ENCODE measurements around the gene TSPAN6.

TSPAN6 gene

GRCh38 chrX:100599456-100599855 is 37.1 kb downstream of the TSPAN6 start:
- no peak overlapping the region for H3K4me3 ChIP-seq (ENCODE audit: low read depth, low read length)
- no peak for DNase-seq (ENCODE audit: low read depth)
- TF ChIP-seq CTCF (IDR thresholded peaks at IDR 0.05; ENCODE audit: low read depth, low read length, missing control alignments) = no peak
- in situ Hi-C loops (cut with HindIII; ENCODE audit: low sequenced_read_pairs) = no loop called here

- H3K4me3 ChIP-seq (ENCODE audit: low read depth, low read length) = no peak overlapping the region
- in situ Hi-C loops (cut with HindIII; ENCODE audit: low sequenced_read_pairs) = no loop called here
- no peak for TF ChIP-seq CTCF (IDR thresholded peaks at IDR 0.05; ENCODE audit: low read depth, low read length, missing control alignments)
- no peak for DNase-seq (ENCODE audit: low read depth)
Measured at GRCh38 chrX:100596601-100597000, 40.0 kb downstream of the TSPAN6 start.

DNA sequence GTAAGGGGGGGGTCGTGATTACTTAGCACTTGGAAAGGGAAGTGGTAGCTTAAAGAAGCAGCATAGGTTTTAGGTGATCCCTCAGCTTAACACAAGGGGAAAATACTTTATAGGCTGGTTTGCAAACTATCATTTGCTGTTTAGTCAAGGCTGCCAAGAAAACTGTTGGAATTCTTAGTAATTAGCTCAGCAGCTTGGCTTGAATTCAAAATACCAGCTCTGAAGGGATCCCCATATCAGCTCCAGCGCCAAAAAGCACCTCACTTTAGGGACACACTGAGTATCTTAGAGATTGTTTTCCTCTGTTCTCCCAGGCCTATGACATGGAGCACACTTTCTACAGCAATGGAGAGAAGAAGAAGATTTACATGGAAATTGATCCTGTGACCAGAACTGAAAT is 43.0 kb downstream of the TSPAN6 start:
- no peak for DNase-seq (ENCODE audit: low read depth)
- H3K4me3 ChIP-seq (ENCODE audit: low read depth, low read length) = no peak overlapping the region
- in situ Hi-C loops (cut with HindIII; ENCODE audit: low sequenced_read_pairs) = no loop called here
- TF ChIP-seq CTCF (IDR thresholded peaks at IDR 0.05; ENCODE audit: low read depth, low read length, missing control alignments) = no peak

DNA sequence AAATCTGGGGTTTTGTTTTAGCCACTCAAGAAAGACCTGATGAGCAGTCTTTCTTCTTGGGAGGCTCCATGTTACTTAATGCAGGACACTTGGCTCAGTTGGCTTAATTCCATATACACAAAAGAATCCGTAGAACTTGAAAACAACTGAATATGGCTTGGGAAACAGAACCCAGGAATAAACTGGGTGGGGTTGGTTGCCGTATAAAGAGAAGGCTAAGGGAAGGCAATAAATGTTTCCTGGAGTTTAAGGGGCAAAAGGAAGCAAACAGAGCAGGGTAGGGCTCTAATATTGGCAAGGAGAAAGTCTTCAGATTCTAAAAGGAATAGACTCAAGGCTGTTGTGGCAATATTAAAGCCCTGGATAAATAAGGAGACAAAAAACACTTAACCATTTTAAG is 43.5 kb downstream of the TSPAN6 start:
- H3K4me3 ChIP-seq (ENCODE audit: low read depth, low read length) = no peak overlapping the region
- in situ Hi-C loops (cut with HindIII; ENCODE audit: low sequenced_read_pairs) = no loop called here
- TF ChIP-seq CTCF (IDR thresholded peaks at IDR 0.05; ENCODE audit: low read depth, low read length, missing control alignments) = no peak
- no peak for DNase-seq (ENCODE audit: low read depth)

- no peak overlapping the region for H3K4me3 ChIP-seq (ENCODE audit: low read depth, low read length)
- DNase-seq (ENCODE audit: low read depth) = no peak
- no peak for TF ChIP-seq CTCF (IDR thresholded peaks at IDR 0.05; ENCODE audit: low read depth, low read length, missing control alignments)
- in situ Hi-C loops (cut with HindIII; ENCODE audit: low sequenced_read_pairs) = no loop called here
Measured at GRCh38 chrX:100591256-100592051, 45.2 kb downstream of the TSPAN6 start.

DNA sequence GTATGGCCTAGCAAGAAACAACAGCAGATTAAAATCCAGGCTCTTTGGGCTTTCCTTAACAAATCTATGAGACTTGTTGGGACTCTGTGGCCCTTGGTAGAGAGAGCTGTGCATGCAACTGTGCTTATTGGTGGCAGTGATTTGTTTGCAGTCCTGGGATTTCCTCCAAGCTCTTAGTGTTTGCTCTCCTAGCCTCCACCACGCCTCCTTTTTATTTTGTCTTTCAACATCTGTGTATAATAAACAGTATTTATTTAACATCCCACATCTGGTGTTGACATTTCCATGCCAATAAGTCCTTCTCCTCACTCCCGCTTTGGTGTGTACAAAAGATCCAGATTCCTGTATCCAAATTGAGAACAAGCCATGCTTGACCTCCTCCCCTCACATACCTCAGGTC is 48.7 kb downstream of the TSPAN6 start:
- no peak for DNase-seq (ENCODE audit: low read depth)
- in situ Hi-C loops (cut with HindIII; ENCODE audit: low sequenced_read_pairs) = no loop called here
- no peak for TF ChIP-seq CTCF (IDR thresholded peaks at IDR 0.05; ENCODE audit: low read depth, low read length, missing control alignments)
- H3K4me3 ChIP-seq (ENCODE audit: low read depth, low read length) = no peak overlapping the region
